Nephron (organoid): ENCODE results near the gene NR4A3.
A peak's percentile ranks its signal among the peaks of the same experiment; 100 is the strongest.

Experiments used
- H3K27ac Mint-ChIP-seq, 3 experiments: 2 replicates each; pipeline ENCODE4 v1.8.0; 2020; ENCODE audit warnings: mixed read lengths in 3 of 3, mild to moderate bottlenecking in 2 of 3, moderate library complexity in 1 of 3
- H3K27me3 Mint-ChIP-seq: 2 replicates; pipeline ENCODE4 v1.8.0; 2021; ENCODE audit warnings: low read depth, mild to moderate bottlenecking, moderate library complexity, mixed read lengths
- H3K36me3 Mint-ChIP-seq: 2 replicates; pipeline ENCODE4 v1.8.0; 2020; ENCODE audit warnings: low read depth, mixed read lengths
- H3K4me1 Mint-ChIP-seq: 2 replicates; pipeline ENCODE4 v1.8.0; 2020; ENCODE audit warnings: mixed read lengths
- H3K4me3 Mint-ChIP-seq, 3 experiments: 2 replicates each; pipeline ENCODE4 v1.8.0; 2020; ENCODE audit warnings: mild to moderate bottlenecking in 3 of 3, mixed read lengths in 3 of 3, moderate library complexity in 2 of 3
- H3K9me3 Mint-ChIP-seq: 2 replicates; pipeline ENCODE4 v1.8.0; 2020; ENCODE audit warnings: mixed read lengths
- TF ChIP-seq, protein P1 (sequence below), 3 experiments: fragments of 200-600 bp; sonication (generic); IDR thresholded peaks; one replicate each; pipeline ENCODE4 v1.5.0; 2021; ENCODE audit warnings: antibody characterized with exemption in 3 of 3; ENCODE audit not compliant: unreplicated experiment in 3 of 3

Gene NR4A3

DNA sequence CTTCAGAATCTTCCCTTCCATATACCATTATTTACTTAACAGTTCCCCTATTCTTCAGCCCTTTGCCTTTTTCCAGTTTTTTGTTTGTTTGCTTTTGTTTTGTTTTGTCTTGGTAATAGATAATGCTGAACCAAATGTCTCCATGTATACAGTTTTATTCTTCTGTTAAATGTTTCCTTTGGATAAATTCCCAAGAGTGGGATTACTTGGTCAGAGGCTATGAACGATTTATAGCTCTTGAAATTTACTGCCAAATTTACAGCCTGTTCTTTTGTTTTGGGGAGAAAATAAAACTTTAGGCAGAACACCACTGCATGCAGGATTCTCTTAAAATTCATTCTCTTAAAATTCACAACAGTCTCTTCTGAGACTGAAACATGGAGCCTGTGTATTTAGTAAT is 38.6 kb downstream of the NR4A3 start:
- Mint-ChIP-seq H3K9me3 (no peaks in the 10 kb centered on the region), H3K27me3 (no peaks in the 10 kb centered on the region), H3K36me3 (no peaks in the 10 kb centered on the region), H3K27ac (peak overlapping the region; percentile 76 to 88 (median 85)), H3K4me1 (peaks cover 40% of the 10 kb centered on the region), H3K4me3 (peak overlapping the region; percentile 7 to 15 (median 15))
- TF ChIP-seq, protein P1, sequence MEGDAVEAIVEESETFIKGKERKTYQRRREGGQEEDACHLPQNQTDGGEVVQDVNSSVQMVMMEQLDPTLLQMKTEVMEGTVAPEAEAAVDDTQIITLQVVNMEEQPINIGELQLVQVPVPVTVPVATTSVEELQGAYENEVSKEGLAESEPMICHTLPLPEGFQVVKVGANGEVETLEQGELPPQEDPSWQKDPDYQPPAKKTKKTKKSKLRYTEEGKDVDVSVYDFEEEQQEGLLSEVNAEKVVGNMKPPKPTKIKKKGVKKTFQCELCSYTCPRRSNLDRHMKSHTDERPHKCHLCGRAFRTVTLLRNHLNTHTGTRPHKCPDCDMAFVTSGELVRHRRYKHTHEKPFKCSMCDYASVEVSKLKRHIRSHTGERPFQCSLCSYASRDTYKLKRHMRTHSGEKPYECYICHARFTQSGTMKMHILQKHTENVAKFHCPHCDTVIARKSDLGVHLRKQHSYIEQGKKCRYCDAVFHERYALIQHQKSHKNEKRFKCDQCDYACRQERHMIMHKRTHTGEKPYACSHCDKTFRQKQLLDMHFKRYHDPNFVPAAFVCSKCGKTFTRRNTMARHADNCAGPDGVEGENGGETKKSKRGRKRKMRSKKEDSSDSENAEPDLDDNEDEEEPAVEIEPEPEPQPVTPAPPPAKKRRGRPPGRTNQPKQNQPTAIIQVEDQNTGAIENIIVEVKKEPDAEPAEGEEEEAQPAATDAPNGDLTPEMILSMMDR (IDR thresholded peaks at IDR 0.05; ENCODE audit: unreplicated experiment in 3 of 3) = no peak

DNA sequence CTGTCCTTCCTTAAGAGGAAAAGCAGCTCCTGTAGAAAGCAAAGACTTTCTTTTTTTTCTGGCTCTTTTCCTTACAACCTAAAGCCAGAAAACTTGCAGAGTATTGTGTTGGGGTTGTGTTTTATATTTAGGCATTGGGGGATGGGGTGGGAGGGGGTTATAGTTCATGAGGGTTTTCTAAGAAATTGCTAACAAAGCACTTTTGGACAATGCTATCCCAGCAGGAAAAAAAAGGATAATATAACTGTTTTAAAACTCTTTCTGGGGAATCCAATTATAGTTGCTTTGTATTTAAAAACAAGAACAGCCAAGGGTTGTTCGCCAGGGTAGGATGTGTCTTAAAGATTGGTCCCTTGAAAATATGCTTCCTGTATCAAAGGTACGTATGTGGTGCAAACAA is 42.3 kb downstream of the NR4A3 start:
- H3K4me3 Mint-ChIP-seq = no peak overlapping the region
- no peaks in the 10 kb centered on the region for H3K36me3 Mint-ChIP-seq
- no peaks in the 10 kb centered on the region for H3K9me3 Mint-ChIP-seq
- peak overlapping the region in 1 of 3 experiments; percentile 56 for H3K27ac Mint-ChIP-seq
- peaks cover 46% of the 10 kb centered on the region for H3K4me1 Mint-ChIP-seq
- H3K27me3 Mint-ChIP-seq = no peaks in the 10 kb centered on the region
- TF ChIP-seq, protein P1 (IDR thresholded peaks at IDR 0.05; ENCODE audit: unreplicated experiment in 3 of 3) = no peak

DNA sequence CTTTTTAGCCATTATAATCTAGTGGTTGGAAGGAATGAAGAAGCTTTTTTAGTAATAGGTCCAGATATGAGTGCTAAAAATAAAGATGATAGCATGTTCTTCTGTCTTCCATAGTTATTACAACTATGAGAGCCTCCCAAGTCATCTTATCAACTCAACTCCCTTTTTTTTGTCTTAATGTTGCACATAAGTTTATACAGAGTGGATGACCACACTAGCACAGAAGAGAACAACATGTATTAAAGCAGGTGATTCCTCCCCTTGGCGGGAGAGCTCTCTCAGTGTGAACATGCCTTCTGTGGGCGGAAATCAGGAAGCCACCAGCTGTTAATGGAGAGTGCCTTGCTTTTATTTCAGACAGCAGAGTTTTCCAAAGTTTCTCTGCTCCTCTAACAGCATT is 44.7 kb downstream of the NR4A3 start:
- Mint-ChIP-seq H3K4me1 (peaks cover 26% of the 10 kb centered on the region), H3K4me3 (no peak overlapping the region), H3K27ac (no peak overlapping the region), H3K9me3 (no peaks in the 10 kb centered on the region), H3K36me3 (no peaks in the 10 kb centered on the region), H3K27me3 (no peaks in the 10 kb centered on the region)
- TF ChIP-seq, protein P1 (IDR thresholded peaks at IDR 0.05; ENCODE audit: unreplicated experiment in 3 of 3) = no peak

DNA sequence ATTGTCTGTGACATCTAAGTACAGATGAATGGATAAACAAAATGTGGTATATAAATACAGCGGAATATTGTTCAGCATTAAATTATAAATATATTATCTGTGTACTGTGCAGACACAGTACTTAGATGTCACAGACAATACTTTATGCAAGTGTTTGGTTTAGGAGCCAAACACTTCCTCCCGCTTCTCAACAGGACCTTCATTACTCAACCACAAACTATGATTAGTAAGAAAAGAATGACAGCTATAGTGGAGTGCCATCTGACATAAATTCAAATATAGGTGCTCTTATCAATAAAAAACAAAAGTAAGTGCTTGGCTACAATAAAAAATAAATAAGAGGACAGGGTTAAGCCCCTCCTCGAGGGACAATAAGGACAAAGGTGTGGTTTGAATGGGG is 45.9 kb downstream of the NR4A3 start:
- H3K4me1 Mint-ChIP-seq = peaks cover 25% of the 10 kb centered on the region
- no peak overlapping the region for H3K4me3 Mint-ChIP-seq
- H3K9me3 Mint-ChIP-seq = no peaks in the 10 kb centered on the region
- H3K27ac Mint-ChIP-seq = no peak overlapping the region
- TF ChIP-seq, protein P1 (IDR thresholded peaks at IDR 0.05; ENCODE audit: unreplicated experiment in 3 of 3) = no peak
- H3K36me3 Mint-ChIP-seq = no peaks in the 10 kb centered on the region
- H3K27me3 Mint-ChIP-seq = no peaks in the 10 kb centered on the region

DNA sequence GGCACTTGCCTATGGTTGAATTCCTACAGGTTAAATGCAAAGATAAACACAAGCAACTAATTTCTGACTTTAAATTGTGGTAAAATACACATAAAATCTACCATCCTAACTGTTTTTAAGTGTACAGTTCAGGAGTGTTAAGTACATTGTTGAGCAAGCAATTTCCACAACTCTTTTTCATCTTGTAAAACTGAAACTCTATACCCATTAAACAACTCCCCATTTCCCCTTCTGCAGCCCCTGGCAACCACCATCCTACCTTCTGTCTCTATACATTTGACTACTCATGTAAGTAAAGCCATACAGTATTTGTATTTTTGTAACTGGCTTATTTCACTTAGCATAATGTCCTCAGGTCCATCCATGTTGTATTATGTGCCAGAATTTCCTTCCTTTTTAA is 46.3 kb downstream of the NR4A3 start:
- Mint-ChIP-seq H3K27me3 (no peaks in the 10 kb centered on the region), H3K4me3 (no peak overlapping the region), H3K27ac (no peak overlapping the region), H3K4me1 (peaks cover 20% of the 10 kb centered on the region), H3K36me3 (no peaks in the 10 kb centered on the region), H3K9me3 (no peaks in the 10 kb centered on the region)
- TF ChIP-seq, protein P1 (IDR thresholded peaks at IDR 0.05; ENCODE audit: unreplicated experiment in 3 of 3) = no peak

DNA sequence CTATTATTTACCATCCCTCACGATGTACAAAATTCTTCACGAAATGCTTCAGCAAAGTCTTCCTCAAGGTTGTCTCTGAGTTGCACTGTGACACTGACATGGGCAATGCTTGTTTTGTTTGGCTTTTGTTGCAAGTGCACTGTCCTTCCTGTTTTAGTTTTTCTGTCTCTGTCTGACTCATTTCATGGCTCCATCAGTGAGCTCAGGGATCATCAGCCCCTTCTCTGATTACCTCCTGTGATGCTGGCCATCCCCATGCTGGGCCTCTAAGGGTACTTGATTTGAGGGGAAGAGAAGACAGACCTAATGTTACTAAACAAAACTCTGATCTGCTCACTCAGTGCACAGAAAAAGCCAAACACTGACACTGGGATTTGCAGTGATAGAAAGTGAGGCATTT is 47.2 kb downstream of the NR4A3 start:
- TF ChIP-seq, protein P1 (IDR thresholded peaks at IDR 0.05; ENCODE audit: unreplicated experiment in 3 of 3) = no peak
- H3K27ac Mint-ChIP-seq = no peak overlapping the region
- H3K36me3 Mint-ChIP-seq = no peaks in the 10 kb centered on the region

More for the DNA sequence above, 47.2 kb downstream of the NR4A3 start:
- no peaks in the 10 kb centered on the region for H3K9me3 Mint-ChIP-seq
- no peak overlapping the region for H3K4me3 Mint-ChIP-seq
- H3K4me1 Mint-ChIP-seq = peaks cover 12% of the 10 kb centered on the region
- H3K27me3 Mint-ChIP-seq = no peaks in the 10 kb centered on the region
